Liver (tissue), 9 donors: ENCODE results near the gene CYP24A1. TPM values are rescaled to one million over a fixed set of nuclear protein-coding genes. Genes with fewer than 3 reads are reported as not detected.
"Not testable (repeated sequence)": the region's sequence is repeated elsewhere in the genome, so short reads cannot be mapped to it uniquely, and the experiment has no call there.

Experiments
- DNase-seq: peaks from one replicate; pipeline ENCODE4 v3.0.0-alpha.2; 2017; ENCODE audit warnings: low spot score
- H3K27ac ChIP-seq, 2 donors: one replicate each; pipeline ENCODE4 v1.7.0; 2013; ENCODE audit warnings: inconsistent platforms in 2 of 2, low read length in 2 of 2, control low read depth in 1 of 2, low read depth in 1 of 2, mild to moderate bottlenecking in 1 of 2
- H3K27me3 ChIP-seq, 4 donors: one replicate each; pipeline versions ENCODE4 v1.6.1 to v1.7.0; 2013; ENCODE audit warnings: low read length in 3 of 4, inconsistent platforms in 1 of 4, mild to moderate bottlenecking in 1 of 4, moderate library complexity in 1 of 4; ENCODE audit not compliant: control insufficient read depth in 4 of 4, insufficient read depth in 4 of 4
- H3K36me3 ChIP-seq, 4 donors: one replicate each; pipeline versions ENCODE4 v1.6.1 to v1.7.0; 2013; ENCODE audit warnings: low read length in 3 of 4, mild to moderate bottlenecking in 3 of 4, low read depth in 1 of 4, moderate library complexity in 1 of 4; ENCODE audit not compliant: control insufficient read depth in 4 of 4, insufficient read depth in 3 of 4
- H3K4me1 ChIP-seq, 4 donors: one replicate each; pipeline versions ENCODE4 v1.6.1 to v1.7.0; 2013; ENCODE audit warnings: low read length in 3 of 4, mild to moderate bottlenecking in 3 of 4, moderate library complexity in 1 of 4; ENCODE audit not compliant: control insufficient read depth in 4 of 4, insufficient read depth in 4 of 4
- H3K4me3 ChIP-seq, 3 donors: one replicate each; pipeline versions ENCODE4 v1.6.1 to v1.7.0; 2013; ENCODE audit warnings: low read length in 3 of 3, control low read depth in 1 of 3, low read depth in 1 of 3, mild to moderate bottlenecking in 1 of 3
- H3K9ac ChIP-seq, 2 donors: one replicate each; pipeline ENCODE4 v1.7.0; 2013; ENCODE audit warnings: low read length in 2 of 2, mild to moderate bottlenecking in 2 of 2, moderate library complexity in 2 of 2, control low read depth in 1 of 2, low read depth in 1 of 2
- H3K9me3 ChIP-seq, 4 donors: one replicate each; pipeline versions ENCODE4 v1.6.1 to v1.7.0; 2013; ENCODE audit warnings: low read length in 3 of 4; ENCODE audit not compliant: control insufficient read depth in 4 of 4
- EGR1 ChIP-seq, 2 donors: IDR thresholded peaks; 2 replicates each; pipeline ENCODE4 v1.6.1; 2016 to 2018; ENCODE audit warnings: antibody characterized with exemption in 2 of 2, low read depth in 2 of 2
- FOXA1 ChIP-seq: IDR thresholded peaks from 2 replicates; pipeline ENCODE4 v1.6.1; 2016; ENCODE audit warnings: antibody characterized with exemption
- GABPA ChIP-seq, 2 donors: IDR thresholded peaks in 1 of 2; conservative IDR thresholded peaks in 1 of 2; 2 replicates each; pipeline ENCODE4 v1.6.1; 2016; ENCODE audit warnings: antibody characterized with exemption in 2 of 2, mild to moderate bottlenecking in 1 of 2, moderate library complexity in 1 of 2
- HNF4A ChIP-seq, 2 donors: conservative IDR thresholded peaks; 2 replicates each; pipeline ENCODE4 v1.6.1; 2016; ENCODE audit warnings: antibody characterized with exemption in 2 of 2, mild to moderate bottlenecking in 2 of 2
- HNF4G ChIP-seq: IDR thresholded peaks from 2 replicates; pipeline ENCODE4 v1.6.1; 2016; ENCODE audit warnings: antibody characterized with exemption
- JUND ChIP-seq, 2 donors: IDR thresholded peaks; 2 replicates each; pipeline ENCODE4 v1.6.1; 2016; ENCODE audit warnings: antibody characterized with exemption in 2 of 2
- MAX ChIP-seq: IDR thresholded peaks from 2 replicates; pipeline ENCODE4 v1.6.1; 2016; ENCODE audit warnings: antibody characterized with exemption
- NR2F2 ChIP-seq: IDR thresholded peaks from 2 replicates; pipeline ENCODE4 v1.6.1; 2016; ENCODE audit warnings: antibody characterized with exemption
- RAD21 ChIP-seq, 2 donors: IDR thresholded peaks; 2 replicates each; pipeline ENCODE4 v1.6.1; 2016; ENCODE audit warnings: antibody characterized with exemption in 2 of 2, mild to moderate bottlenecking in 2 of 2
- RXRA ChIP-seq, 2 donors: IDR thresholded peaks; 2 replicates each; pipeline ENCODE4 v1.6.1; 2017 to 2018; ENCODE audit warnings: antibody characterized with exemption in 2 of 2, mild to moderate bottlenecking in 1 of 2
- SP1 ChIP-seq: IDR thresholded peaks from 2 replicates; pipeline ENCODE4 v1.6.1; 2018; ENCODE audit warnings: antibody characterized with exemption, mild to moderate bottlenecking
- TAF1 ChIP-seq: conservative IDR thresholded peaks from 2 replicates; pipeline ENCODE4 v1.6.1; 2016; ENCODE audit warnings: antibody characterized with exemption, mild to moderate bottlenecking
- YY1 ChIP-seq: IDR thresholded peaks from 2 replicates; pipeline ENCODE4 v1.6.1; 2016; ENCODE audit warnings: antibody characterized with exemption, mild to moderate bottlenecking
- WGBS: extraction: QIAGEN DNeasy Blood & Tissue Kit; methylation state at CpG from one replicate; pipeline ENCODE4 v1.1.7; 2013; 5-methylcytosine and 5-hydroxymethylcytosine counted together
- polyA plus RNA-seq, 2 donors: library from polyadenylated mRNA; stranded (reverse) in 1 of 2; unstranded in 1 of 2; fragments of 200-250 nt in 1 of 2; fragments of >200 nt in 1 of 2; fragmentation: Nextera tagmentation in 1 of 2; extraction: Ambion mirVana in 1 of 2; gene quantifications; one replicate each; pipeline versions ENCODE4 v1.2.1 to v1.2.3, GENCODE V29; 2013 to 2015
- total RNA-seq, 2 donors: library from RNA; depleted of rRNA; stranded (reverse); fragments of >200 nt; gene quantifications; one replicate each; pipeline ENCODE4 v1.2.3, GENCODE V29; 2014
- TF ChIP-seq, protein P1 (sequence below): IDR thresholded peaks from 2 replicates; pipeline ENCODE4 v1.6.1; 2016; ENCODE audit warnings: antibody characterized with exemption, mild to moderate bottlenecking
- TF ChIP-seq, protein P2 (sequence below): IDR thresholded peaks from 2 replicates; pipeline ENCODE4 v1.6.1; 2016; ENCODE audit warnings: antibody characterized with exemption
- donor health status: healthy.
- donor health status: healthy.
- donor health status: healthy.
- donor health status: healthy.
- donor health status: healthy.

CYP24A1 gene
- total and polyA plus RNA-seq, 4 donors = not detected

GRCh38 chr20:54129350-54129749 lies 44.4 kb downstream of the CYP24A1 start (continued):
- TF ChIP-seq TAF1 = no peak
- TF ChIP-seq RXRA (IDR thresholded peaks at IDR 0.05) = no peak
- TF ChIP-seq GABPA (IDR thresholded peaks at IDR 0.05 in 1 of 2, conservative IDR thresholded peaks at IDR 0.05 in 1 of 2) = no peak
- TF ChIP-seq FOXA1 = no peak
- no peak for TF ChIP-seq RAD21 (IDR thresholded peaks at IDR 0.05)

- Histone ChIP-seq H3K9me3 (no peaks in the 10 kb centered on the region), H3K4me3 (no peak overlapping the region), H3K27ac (no peak overlapping the region), H3K4me1 (peaks cover 0 to 3% (median 0%) of the 10 kb centered on the region in 4 donors), H3K36me3 (no peaks in the 10 kb centered on the region), H3K9ac (no peak overlapping the region), H3K27me3 (no peaks in the 10 kb centered on the region)
- no peak for DNase-seq
- WGBS = 88% methylated on average over 7 of the region's 7 CpGs
- TF ChIP-seq SP1 (no peak), NR2F2 (no peak), RAD21 (IDR thresholded peaks at IDR 0.05) (no peak), RXRA (IDR thresholded peaks at IDR 0.05) (no peak)
These were observed 45.8 kb downstream of the CYP24A1 start for GRCh38 chr20:54127855-54128574.

DNA sequence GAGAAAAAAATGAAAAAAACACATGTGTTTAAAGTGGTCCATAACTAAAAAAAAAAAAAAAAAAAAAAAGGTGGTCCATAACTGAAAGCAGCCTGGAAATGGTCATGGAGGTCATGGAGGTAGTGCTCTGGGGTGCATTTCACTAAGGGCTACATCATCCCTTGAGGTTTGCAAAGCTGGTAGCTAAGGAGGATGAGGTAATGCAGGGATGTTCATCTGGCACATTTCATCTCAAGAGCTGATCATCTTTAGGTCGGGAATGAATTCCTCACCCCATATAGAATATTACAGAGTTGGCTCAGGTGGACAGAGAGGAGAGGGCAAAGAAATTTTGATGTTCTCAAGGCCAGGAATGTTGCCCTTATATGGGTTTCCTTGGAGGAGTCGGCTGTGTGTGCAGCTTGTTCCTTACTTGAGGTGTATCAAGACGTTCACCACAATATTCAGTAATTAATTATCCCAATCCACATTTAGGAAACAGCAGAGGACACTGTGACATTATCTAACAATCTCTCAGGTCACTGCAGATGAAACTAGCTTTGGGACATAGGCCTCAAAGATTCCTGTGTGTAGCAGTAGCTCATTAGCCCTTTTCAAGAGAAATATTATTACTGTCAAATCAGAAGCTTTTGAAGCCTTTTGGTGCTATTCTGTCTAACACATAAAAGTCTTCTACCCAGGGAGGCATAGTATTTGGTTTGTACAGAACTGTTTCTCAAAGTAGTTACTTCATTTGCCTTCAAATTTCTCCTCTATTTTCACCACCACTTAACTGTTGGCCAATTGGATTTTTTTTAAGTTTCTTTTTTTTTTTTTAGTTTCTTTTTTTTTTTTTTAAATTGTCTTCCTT lies 46.8 kb downstream of the CYP24A1 start:
- Histone ChIP-seq H3K36me3 (no peaks in the 10 kb centered on the region), H3K9ac (no peak overlapping the region), H3K9me3 (no peaks in the 10 kb centered on the region), H3K4me3 (no peak overlapping the region), H3K27me3 (no peaks in the 10 kb centered on the region), H3K4me1 (no peaks in the 10 kb centered on the region), H3K27ac (no peak overlapping the region)
- no peak for DNase-seq
- 90% methylated on average over 3 of the region's 3 CpGs for WGBS
- no peak for TF ChIP-seq GABPA (IDR thresholded peaks at IDR 0.05 in 1 of 2, conservative IDR thresholded peaks at IDR 0.05 in 1 of 2)
- no peak for TF ChIP-seq TAF1
- TF ChIP-seq MAX = no peak
- TF ChIP-seq HNF4A (conservative IDR thresholded peaks at IDR 0.05) = no peak
- TF ChIP-seq HNF4G = no peak
- TF ChIP-seq, protein P1, sequence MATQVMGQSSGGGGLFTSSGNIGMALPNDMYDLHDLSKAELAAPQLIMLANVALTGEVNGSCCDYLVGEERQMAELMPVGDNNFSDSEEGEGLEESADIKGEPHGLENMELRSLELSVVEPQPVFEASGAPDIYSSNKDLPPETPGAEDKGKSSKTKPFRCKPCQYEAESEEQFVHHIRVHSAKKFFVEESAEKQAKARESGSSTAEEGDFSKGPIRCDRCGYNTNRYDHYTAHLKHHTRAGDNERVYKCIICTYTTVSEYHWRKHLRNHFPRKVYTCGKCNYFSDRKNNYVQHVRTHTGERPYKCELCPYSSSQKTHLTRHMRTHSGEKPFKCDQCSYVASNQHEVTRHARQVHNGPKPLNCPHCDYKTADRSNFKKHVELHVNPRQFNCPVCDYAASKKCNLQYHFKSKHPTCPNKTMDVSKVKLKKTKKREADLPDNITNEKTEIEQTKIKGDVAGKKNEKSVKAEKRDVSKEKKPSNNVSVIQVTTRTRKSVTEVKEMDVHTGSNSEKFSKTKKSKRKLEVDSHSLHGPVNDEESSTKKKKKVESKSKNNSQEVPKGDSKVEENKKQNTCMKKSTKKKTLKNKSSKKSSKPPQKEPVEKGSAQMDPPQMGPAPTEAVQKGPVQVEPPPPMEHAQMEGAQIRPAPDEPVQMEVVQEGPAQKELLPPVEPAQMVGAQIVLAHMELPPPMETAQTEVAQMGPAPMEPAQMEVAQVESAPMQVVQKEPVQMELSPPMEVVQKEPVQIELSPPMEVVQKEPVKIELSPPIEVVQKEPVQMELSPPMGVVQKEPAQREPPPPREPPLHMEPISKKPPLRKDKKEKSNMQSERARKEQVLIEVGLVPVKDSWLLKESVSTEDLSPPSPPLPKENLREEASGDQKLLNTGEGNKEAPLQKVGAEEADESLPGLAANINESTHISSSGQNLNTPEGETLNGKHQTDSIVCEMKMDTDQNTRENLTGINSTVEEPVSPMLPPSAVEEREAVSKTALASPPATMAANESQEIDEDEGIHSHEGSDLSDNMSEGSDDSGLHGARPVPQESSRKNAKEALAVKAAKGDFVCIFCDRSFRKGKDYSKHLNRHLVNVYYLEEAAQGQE = no peak
- no peak for TF ChIP-seq RAD21 (IDR thresholded peaks at IDR 0.05)
- TF ChIP-seq, protein P2, sequence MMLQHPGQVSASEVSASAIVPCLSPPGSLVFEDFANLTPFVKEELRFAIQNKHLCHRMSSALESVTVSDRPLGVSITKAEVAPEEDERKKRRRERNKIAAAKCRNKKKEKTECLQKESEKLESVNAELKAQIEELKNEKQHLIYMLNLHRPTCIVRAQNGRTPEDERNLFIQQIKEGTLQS = no peak
- TF ChIP-seq JUND (IDR thresholded peaks at IDR 0.05) = no peak
- TF ChIP-seq EGR1 (IDR thresholded peaks at IDR 0.05; ENCODE audit: low read depth in 2 of 2) = no peak
- no peak for TF ChIP-seq SP1
- no peak for TF ChIP-seq YY1
- TF ChIP-seq RXRA (IDR thresholded peaks at IDR 0.05) = no peak

DNA sequence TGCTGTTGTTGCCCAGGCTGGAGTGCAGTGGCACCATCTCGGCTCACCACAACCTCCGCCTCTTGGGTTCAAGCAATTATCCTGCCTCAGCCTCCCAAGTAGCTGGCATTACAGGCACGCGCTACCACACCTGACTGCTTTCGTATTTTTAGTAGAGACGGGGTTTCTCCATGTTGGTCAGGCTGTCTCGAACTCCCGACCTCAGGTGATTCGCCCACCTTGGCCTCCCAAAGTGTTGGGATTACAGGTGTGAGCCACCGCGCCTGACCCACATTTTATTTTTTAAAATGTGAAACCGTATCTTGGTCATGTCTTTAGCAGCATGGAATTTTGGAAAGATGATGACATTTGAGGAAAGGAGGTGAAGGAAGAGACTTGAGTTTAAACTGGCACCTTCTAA lies 47.5 kb downstream of the CYP24A1 start:
- not testable (repeated sequence) for H3K4me3 ChIP-seq, H3K9ac ChIP-seq, H3K36me3 ChIP-seq, H3K27me3 ChIP-seq, H3K27ac ChIP-seq, H3K4me1 ChIP-seq, DNase-seq, H3K9me3 ChIP-seq
- WGBS = 96% methylated on average over 12 of the region's 12 CpGs
